ENCODE results near the gene POLD1.
A peak's percentile ranks its signal among the peaks of the same experiment; 100 is the strongest.
"Not testable (repeated sequence)": the region's sequence is repeated elsewhere in the genome, so short reads cannot be mapped to it uniquely, and the experiment has no call there.

POLD1 gene

GRCh38 chr19:50435627-50436026, 51.5 kb downstream of the POLD1 start:
- DNase-seq (ENCODE audit: low read depth in 2 of 2), result no peak

DNA sequence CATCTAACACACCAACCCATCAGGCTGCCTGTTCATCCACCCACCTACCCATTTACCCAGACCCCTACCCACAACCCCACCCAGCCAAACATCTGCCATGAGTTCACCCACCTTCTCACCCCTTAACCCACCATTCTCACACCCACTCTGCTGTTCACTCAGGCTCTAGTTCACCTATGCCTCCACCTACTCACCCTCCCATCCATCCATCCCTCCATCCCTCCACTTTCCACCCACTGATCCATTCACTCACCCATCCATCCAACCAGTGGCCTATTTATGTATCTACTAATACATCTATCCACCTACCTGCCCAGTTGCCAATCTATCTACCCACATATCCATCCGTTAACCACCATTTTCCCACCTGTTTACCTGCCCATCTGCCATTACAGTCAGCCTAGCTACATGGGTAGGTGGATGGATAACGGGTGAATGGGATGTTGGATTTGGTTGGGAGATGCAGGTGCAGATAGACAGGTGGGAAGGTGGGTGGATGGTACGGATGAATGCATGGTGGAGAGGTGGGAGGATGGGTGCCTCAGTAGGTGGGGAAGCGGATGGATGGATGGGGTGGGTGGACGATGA, 53.8 kb downstream of the POLD1 start:
- no peak for DNase-seq (ENCODE audit: low read depth in 2 of 2)

DNA sequence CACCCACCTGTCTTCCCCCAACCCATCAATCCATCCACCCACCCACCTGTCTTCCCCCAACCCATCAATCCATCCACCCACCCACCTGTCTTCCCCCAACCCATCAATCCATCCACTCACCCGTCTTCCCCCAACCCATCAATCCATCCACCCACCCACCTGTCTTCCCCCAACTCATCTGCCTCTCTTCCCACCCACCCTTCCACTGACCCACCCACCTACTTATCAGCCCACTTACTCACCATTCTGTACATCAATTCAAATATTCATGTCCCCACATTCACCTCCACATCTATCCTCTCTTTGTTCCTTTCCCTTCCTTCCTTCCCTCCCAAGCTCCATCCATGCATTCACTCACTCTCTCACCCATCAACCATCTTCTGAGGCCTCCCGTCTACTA, 55.0 kb downstream of the POLD1 start:
- DNase-seq (ENCODE audit: low read depth in 2 of 2), result not testable (repeated sequence)

- DNase-seq (ENCODE audit: low read depth in 2 of 2), result no peak
Measured at GRCh38 chr19:50444059-50444458, 59.9 kb downstream of the POLD1 start.

DNA sequence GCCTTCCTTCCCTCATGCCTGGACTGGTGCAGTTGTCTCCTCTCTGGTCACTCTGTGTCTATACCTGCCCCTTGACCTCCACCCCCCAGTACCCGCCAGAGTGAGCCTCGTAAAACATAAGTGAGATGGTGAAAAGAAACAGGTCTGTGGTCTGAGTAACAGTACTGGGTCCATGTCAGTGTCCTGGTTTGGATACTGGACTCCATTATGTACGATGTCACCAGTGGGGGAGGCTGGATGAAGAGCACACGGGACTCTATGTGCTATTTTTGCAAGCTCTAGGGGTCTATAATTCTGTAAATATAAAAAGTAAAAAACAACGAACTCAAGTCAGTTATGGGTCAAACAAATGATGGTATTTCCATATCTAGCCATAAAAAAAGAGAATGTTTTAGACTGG, 62.9 kb downstream of the POLD1 start:
- no peak for DNase-seq (ENCODE audit: low read depth in 2 of 2)

- no peak for DNase-seq (ENCODE audit: low read depth in 2 of 2)
Measured at GRCh38 chr19:50447750-50448149, 63.6 kb downstream of the POLD1 start.

DNA sequence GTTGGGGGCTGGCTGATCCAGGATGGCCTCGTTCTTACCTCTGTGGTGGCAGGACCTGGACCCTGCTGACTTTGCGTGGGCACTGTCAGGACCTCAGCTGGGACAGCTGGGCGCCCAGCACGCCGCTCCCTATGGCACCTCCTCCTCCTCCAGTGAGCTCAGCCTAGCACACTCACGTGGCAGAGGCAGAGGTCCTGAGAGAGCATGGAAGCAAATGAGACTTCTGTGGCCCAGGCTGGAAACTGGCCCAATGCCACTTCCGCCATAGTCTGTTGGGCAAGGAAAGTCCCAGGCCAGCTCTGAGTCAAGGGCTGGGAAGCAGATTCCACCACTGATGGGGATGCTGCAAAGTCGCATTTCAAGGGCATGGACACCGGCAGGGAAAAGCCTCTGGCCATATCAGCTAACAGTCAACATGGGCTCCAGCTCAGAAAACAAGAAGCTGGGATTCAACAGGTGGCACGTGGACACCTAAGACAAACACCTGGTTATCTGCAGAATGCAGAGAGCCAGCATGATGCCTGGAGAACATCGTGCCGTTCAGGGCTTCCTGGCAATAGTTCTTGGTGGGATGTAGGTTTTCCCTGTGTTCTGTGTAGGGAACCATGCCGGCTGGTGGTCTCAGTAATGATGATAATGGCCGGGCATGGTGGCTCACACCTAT, 65.2 kb downstream of the POLD1 start:
- DNase-seq (ENCODE audit: low read depth in 2 of 2), result no peak

DNA sequence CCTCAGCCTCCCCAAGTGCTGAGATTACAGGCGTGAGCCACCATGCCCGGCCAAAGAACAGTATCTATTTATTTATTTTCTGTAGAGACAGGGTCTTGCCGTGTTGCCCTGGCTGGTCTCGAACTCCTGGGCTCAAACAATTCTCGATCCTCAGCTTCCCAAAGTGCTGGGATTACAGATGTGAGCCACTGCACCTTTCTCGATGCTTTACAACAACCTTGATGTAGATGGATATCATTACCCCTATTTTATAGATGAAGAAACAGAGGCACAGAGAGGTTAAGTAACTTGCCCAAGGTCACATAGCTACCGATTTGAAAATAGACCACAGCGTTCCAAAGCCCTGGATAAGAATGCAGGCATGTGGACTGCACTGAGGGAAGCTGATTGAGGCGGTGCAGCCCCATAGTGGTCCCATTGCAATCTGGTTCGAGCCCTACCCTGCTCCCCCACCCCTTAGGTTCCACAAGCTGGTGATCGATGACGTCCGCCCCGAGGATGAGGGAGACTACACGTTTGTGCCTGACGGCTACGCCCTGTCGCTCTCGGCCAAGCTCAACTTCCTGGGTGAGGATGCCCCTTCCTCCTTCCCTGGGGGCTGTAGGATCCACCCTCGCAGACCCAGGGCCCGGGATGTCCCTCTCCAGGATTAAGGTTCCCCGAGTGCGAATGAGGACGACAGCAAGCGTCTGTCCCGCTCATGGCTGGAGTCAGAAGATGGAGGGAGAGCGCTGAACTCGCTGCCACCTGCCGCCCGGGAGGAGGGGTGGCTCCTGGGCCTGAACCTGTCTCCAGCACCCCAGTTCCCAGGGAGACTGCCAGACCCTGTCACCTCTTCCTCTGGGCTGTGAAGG, 66.4 kb downstream of the POLD1 start:
- no peak for DNase-seq (ENCODE audit: low read depth in 2 of 2)

DNA sequence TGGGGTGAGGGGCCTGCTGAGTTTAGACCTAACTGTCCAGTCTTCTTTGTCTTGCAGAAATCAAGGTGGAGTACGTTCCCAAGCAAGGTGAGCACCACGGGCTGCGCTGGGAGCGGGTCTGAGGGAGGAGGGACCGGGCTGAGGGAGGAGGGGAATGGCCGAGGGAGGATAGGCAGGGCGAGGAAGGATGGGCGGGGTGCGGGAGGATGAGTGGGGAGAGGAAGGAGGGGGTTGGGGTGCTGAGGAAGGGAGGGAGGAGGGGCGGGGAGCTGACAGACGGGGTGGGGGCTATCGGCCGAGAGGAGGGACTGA, 67.0 kb downstream of the POLD1 start:
- no peak for DNase-seq (ENCODE audit: low read depth in 2 of 2)

GRCh38 chr19:50453243-50453642, 69.1 kb downstream of the POLD1 start:
- no peak for DNase-seq (ENCODE audit: low read depth in 2 of 2)

DNA sequence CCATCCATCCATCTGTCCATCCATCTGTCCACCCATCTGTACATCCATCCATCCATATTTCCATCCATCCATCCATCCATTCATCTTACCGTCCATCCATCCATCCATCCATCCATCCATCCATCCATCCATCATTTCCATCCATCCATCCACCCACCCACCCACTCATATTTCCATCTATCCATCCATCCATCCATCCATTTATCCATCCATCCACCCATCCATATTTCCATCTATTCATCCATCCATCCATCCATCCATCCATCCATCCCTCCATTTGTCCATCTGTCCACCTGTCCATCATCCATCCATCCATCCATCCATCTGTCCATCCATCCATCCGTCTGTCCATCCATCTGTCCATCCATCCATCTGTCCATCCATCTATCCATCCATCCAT, 71.8 kb downstream of the POLD1 start:
- DNase-seq (ENCODE audit: low read depth in 2 of 2), result no peak

DNA sequence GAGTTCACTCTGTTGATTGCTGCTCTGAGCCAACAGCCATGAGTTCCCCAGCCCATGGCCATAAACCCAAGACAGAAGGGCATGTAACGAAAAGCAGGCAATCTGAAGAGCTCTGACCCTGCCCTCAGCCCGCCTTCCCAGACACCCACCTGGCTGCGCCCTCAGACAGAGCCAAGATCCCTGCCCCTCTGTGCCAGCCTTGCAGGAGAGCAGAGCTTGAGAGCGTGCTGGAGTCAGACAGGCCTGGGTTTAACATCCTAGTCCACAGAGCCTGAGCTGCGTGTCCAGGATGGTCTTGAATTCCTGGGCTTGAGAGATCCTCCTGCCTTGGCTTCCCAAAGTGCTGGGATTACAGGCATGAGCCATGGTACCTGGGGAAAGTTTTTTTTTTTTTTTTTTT, 73.2 kb downstream of the POLD1 start:
- DNase-seq (ENCODE audit: low read depth in 2 of 2), result no peak

DNA sequence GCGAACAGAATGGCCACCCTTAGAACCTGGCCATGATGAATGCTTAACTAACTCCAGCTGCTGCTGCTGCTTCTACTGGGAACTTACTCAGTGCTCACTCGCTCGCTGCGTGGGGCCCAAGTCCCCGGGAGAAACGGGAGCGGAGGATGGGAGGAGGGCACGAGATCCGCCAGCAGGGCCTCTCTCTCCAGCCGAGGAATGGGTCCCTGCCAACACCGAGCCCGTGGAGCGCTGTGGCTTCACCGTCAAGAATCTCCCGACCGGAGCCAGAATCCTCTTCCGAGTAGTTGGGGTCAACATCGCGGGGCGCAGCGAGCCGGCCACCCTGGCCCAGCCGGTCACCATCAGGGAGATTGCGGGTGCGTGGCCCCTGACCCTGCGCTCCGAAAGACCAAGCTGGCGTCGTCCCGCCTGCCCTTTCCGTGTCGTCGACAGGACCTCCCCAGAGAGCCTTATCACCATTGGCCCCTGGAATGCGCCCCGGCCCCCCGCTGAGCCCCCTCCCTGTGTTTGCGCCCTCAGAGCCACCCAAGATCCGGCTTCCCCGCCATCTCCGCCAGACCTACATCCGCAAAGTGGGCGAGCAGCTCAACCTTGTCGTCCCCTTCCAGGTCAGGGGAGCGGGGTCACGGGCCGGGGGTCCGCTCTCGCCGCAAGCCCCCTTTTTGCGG, 74.4 kb downstream of the POLD1 start:
- DNase-seq (ENCODE audit: low read depth in 2 of 2), result no peak

DNA sequence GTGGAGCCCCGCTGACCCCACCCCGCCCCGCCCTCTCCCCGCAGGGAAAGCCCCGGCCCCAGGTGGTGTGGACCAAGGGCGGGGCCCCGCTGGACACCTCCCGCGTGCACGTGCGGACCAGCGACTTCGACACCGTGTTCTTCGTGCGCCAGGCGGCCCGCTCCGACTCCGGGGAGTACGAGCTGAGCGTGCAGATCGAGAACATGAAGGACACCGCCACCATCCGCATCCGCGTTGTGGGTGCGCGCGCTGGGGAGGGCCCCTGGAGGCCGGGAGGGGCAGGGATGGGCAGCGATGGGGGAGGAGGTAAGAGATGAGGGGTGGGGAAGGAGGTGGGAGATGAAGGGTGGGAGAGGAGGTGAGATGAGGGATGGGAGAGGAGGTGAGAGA, 74.9 kb downstream of the POLD1 start:
- no peak for DNase-seq (ENCODE audit: low read depth in 2 of 2)

GRCh38 chr19:50459638-50460037, 75.5 kb downstream of the POLD1 start:
- DNase-seq (ENCODE audit: low read depth in 2 of 2), result no peak

DNA sequence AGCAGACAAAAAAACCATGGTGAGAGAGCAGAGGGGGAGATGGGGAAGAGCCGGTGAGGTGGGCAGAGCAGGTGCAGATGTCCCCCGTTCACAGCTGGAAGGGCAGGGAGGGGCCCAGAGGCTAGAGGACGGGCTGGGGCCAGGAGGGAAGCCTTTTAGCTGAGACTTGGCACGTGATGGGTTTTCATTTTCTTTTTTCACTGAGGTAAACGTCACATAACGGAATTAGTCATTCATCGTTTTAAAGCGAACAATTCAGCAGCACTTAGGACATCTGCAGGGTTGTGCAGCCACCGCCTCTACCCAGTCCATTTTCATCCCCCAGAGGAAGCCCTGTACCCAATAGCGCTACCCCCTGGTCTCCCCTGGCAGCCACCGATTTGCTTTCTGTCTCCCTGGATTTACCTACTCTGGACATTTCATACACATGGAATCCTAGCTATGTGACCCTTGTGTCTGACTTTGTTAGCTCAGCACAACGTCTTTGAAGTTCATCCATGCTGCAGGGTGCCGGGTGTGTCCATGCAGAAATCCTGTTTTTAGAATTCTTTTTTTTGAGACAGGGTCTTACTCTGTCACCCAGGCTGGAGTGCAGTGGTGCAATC, 76.1 kb downstream of the POLD1 start:
- DNase-seq (ENCODE audit: low read depth in 2 of 2), result no peak

- peak; percentile 41 for DNase-seq (ENCODE audit: low read depth in 2 of 2)
Measured at GRCh38 chr19:50461066-50461875, 77.1 kb downstream of the POLD1 start.

DNA sequence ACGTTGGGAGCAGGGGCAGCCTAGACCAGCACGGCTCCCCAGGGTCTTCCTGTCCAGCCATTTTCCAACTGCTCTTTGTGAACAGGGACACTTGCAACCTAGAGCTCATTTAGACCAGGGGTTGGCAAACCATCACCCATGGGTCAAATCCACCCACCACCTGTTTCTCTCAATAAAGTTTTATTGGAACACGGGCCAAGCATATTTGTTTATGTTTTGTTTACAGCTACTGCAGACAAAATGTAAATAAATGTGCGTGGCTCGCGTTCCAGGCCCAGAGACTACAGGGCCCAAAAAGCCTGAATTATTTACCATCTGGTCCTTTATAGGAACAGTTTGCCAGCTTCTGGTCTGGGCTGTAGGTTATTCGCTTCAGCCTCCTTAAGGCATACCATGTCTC, 78.8 kb downstream of the POLD1 start:
- no peak for DNase-seq (ENCODE audit: low read depth in 2 of 2)

- DNase-seq (ENCODE audit: low read depth in 2 of 2), result no peak
Measured at GRCh38 chr19:50464348-50464747, 80.2 kb downstream of the POLD1 start.

DNA sequence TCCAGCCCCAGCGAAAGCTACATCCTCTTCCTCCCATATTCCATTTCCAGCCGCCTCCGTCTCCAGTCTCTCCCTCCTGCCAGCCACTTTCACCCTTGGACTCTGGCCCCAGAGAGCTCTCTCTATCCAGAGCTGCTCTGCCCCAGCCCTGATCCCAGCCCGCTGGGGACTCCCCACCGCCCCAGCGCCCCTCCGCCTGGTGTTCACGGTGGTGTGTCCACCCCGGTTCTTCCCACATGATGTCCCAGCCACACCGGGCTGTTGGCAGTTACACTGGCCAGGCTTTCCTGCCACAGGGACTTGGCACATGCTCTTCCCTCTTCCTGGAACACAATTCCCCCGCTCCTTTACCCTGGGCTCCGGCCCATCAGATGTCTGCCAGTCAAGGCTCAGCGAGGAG, 80.9 kb downstream of the POLD1 start:
- no peak for DNase-seq (ENCODE audit: low read depth in 2 of 2)

DNA sequence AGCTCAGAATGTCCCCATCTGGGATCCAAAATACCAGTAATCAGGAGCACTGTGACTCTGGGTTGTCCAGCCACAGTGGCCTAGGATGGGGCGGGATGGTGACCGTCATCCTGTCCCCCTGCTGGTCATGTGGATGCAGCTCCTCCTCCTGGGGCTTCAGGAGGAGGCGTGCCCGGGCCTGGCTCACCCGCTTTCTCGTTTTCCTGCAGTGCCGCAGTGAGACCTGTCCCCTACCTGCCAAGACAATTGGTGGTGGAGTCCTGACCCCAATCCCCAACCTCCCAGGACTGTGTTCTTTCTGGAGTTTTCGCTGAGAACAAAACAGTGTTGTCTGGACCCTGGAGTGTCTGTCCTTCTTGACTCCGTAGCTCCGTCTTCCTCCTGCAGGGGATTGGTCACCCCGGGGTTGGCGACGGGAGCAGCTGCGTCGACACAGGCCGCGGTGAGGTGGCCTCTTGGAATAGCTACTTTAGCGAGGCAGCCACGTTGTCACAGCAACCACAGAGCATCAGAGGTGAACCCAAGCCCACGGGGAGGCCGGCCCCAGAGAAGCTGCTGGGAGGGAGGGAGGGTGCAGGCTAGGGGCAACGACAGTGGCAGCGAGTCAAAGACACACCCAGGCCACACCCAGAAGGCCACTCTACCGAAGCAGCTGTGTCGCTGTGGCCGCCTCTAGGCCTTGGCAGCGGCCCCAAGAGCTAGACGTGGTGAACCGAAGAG, 82.0 kb downstream of the POLD1 start:
- no peak for DNase-seq (ENCODE audit: low read depth in 2 of 2)
